Heart right ventricle (tissue), 16 donors: Measurements from ENCODE around the gene HPCAL1. TPM values are rescaled to one million over a fixed set of nuclear protein-coding genes. Genes with fewer than 3 reads are reported as not detected.

ENCODE experiments used
- ATAC-seq, 8 donors: fragments of 200-7000 bp; cut with Tn5 transposase; one replicate each; pipeline ENCODE4 v1.9.1; 2020; ENCODE audit warnings: mild to moderate bottlenecking in 8 of 8, moderate library complexity in 8 of 8, moderate number of reproducible peaks in 1 of 8
- DNase-seq, 2 donors: peaks; one replicate each; pipeline ENCODE4 v3.0.0-alpha.2; 2020
- H3K27ac ChIP-seq, 10 donors: fragments of 200-600 bp; sonication (generic) in 2 of 10; one replicate each; pipeline versions ENCODE4 v1.5.0 to v1.8.0; 2020 to 2022; ENCODE audit warnings: mild to moderate bottlenecking in 3 of 10
- H3K27me3 ChIP-seq, 7 donors: fragments of 200-600 bp; one replicate each; pipeline ENCODE4 v1.8.0; 2021 to 2022; ENCODE audit warnings: mild to moderate bottlenecking in 2 of 7
- H3K36me3 ChIP-seq, 9 donors: fragments of 200-600 bp; sonication (generic) in 1 of 9; one replicate each; pipeline versions ENCODE4 v1.5.0 to v1.8.0; 2020 to 2022; ENCODE audit warnings: mild to moderate bottlenecking in 2 of 9
- H3K4me1 ChIP-seq, 9 donors: fragments of 200-600 bp; sonication (generic) in 1 of 9; one replicate each; pipeline versions ENCODE4 v1.5.0 to v1.8.0; 2020 to 2022; ENCODE audit warnings: mild to moderate bottlenecking in 4 of 9
- H3K4me3 ChIP-seq, 10 donors: fragments of 200-600 bp; sonication (generic) in 2 of 10; one replicate each; pipeline versions ENCODE4 v1.5.0 to v1.8.0; 2020 to 2022; ENCODE audit warnings: mild to moderate bottlenecking in 7 of 10, moderate library complexity in 2 of 10
- H3K9me3 ChIP-seq, 11 donors: fragments of 200-600 bp in 10 of 11; sonication (generic) in 2 of 11; one replicate each; pipeline versions ENCODE4 v1.5.0 to v1.8.0; 2013 to 2022; ENCODE audit warnings: mild to moderate bottlenecking in 2 of 11, control low read depth in 1 of 11, moderate library complexity in 1 of 11
- WGBS, 2 donors: extraction: QIAGEN DNeasy Blood & Tissue Kit; methylation state at CpG; one replicate each; pipeline ENCODE4 v1.1.7; 2013; ENCODE audit warnings: inconsistent platforms in 1 of 2; 5-methylcytosine and 5-hydroxymethylcytosine counted together
- intact Hi-C, 10 donors: fragments of 100-400 bp; cut with DNase I; formaldehyde crosslinking; loops; one replicate each; pipeline versions ENCODE4 v1.11.1 to v1.14.2; 2022
- polyA plus RNA-seq, 2 donors: library from polyadenylated mRNA; stranded (reverse); fragments of 200-250 nt; gene quantifications; one replicate each; pipeline ENCODE4 v1.2.3, GENCODE V29; 2013
- total RNA-seq, 10 donors: library from RNA; stranded (reverse); fragmentation: NEBNext Ultra II Directional in 3 of 10; extraction: Animal tissue kit (Norgen Biotek cat#: 25700) in 3 of 10; gene quantifications; one replicate each; pipeline versions ENCODE4 v1.2.1 to v1.2.4, GENCODE V29; 2021 to 2023
- TF ChIP-seq, protein P1 (sequence below), 9 donors: fragments of 200-600 bp; sonication (generic) in 2 of 9; IDR thresholded peaks; one replicate each; pipeline versions ENCODE4 v1.5.0 to v1.8.0; 2021 to 2022; ENCODE audit warnings: antibody characterized with exemption in 9 of 9, mild to moderate bottlenecking in 5 of 9, moderate library complexity in 1 of 9
- donor health status: Arrhythmogenic right ventricular cardiomyopathy.
- donor health status: ischemic (EF 13 %, LVEDD 7.1; RV severe dilation, severe dysfunction).
- donor health status: healthy with polysubstance abuse.
- donor health status: DM: no; HTN: yes; CAD: no.
- donor health status: DM: no; HTN: no; CAD: no.
- donor health status: ischemic (EF 25% LVEDD 6.9; RV normal size, moderate dysfunction).
- donor health status: ischemic (EF 25% LVEDD 5.7; RV mildly dilated, moderate dysfunction).
- donor health status: healthy.
- donor health status: DM: yes; HTN: yes; CAD: no.
- donor health status: Ischemic cardiomyopathy.
- donor health status: ischemic (EF 35%, LVEDD 5.7; RV mildly dilated, moderate dysfunction).
- donor health status: nonischemic (EF 11% LVEDD 7.7; RV severe dilation, severe dysfunction).
- donor health status: DM: yes; HTN: yes; CAD: no.
- donor health status: PGD.
- donor health status: ischemic (EF 29% LVEDD 5.4; RV normal size, mild dysfunction).
- donor health status: nonischemic (EF 23%, LVEDD 6.1; RV moderate dilation, normal function).

The HPCAL1 gene
- total and polyA plus RNA-seq, 12 donors = 15.8 to 49.2 (median 27.5) TPM

DNA sequence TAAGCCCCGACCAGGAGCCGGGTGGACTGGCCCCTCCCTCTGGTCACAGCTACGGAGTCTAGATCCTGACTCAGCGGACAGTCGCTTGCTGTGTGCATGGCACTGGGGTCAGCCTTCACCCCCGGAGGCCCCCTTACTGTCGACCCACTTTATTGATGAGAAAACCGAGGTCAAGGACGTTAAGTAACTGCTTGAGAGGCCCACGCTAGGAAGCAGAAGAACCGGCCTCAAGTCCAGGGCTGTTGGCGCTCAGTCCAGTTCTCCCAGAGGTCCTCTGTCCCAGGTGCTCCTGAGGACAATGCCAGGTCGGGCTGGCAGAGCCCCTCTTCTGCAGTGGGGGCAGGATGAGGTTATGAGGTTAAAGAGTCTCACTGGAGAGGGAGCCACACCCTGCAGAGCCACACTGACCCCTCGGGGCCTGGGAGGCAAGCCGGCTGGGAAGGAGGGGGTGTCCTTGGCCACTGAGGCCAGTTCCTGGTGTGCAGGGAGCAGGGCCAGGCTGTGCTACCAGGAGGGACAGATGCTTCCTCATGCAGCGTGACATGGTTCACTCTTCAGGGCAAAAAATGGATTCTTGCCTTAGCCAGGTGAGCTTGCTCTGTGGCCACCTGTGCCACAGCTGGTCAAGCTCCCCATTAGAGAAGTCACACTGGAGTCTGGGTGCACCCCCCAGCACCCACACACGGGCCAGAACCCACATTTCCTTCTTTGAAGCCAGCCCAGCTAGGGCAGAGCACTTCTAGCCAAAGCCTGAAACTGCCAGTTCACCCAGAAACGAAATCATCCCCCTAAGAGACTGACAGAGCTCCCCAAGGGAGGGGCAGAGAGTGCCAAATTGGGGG lies 47.3 kb upstream of the HPCAL1 start:
- intact Hi-C loops = no loop called here
- H3K36me3 ChIP-seq = no peaks in the 10 kb centered on the region
- DNase-seq = no peak
- WGBS, 2 donors = 81 to 85% methylated on average over 18 of the region's 18 CpGs
- TF ChIP-seq, protein P1, sequence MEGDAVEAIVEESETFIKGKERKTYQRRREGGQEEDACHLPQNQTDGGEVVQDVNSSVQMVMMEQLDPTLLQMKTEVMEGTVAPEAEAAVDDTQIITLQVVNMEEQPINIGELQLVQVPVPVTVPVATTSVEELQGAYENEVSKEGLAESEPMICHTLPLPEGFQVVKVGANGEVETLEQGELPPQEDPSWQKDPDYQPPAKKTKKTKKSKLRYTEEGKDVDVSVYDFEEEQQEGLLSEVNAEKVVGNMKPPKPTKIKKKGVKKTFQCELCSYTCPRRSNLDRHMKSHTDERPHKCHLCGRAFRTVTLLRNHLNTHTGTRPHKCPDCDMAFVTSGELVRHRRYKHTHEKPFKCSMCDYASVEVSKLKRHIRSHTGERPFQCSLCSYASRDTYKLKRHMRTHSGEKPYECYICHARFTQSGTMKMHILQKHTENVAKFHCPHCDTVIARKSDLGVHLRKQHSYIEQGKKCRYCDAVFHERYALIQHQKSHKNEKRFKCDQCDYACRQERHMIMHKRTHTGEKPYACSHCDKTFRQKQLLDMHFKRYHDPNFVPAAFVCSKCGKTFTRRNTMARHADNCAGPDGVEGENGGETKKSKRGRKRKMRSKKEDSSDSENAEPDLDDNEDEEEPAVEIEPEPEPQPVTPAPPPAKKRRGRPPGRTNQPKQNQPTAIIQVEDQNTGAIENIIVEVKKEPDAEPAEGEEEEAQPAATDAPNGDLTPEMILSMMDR (IDR thresholded peaks at IDR 0.05) = no peak
- H3K9me3 ChIP-seq = peaks cover 0 to 8% (median 5%) of the 10 kb centered on the region in 11 donors
- no peaks in the 10 kb centered on the region for H3K4me1 ChIP-seq
- H3K27me3 ChIP-seq = no peaks in the 10 kb centered on the region
- no peak overlapping the region for H3K27ac ChIP-seq
- ATAC-seq = no peak
- H3K4me3 ChIP-seq = no peak overlapping the region

DNA sequence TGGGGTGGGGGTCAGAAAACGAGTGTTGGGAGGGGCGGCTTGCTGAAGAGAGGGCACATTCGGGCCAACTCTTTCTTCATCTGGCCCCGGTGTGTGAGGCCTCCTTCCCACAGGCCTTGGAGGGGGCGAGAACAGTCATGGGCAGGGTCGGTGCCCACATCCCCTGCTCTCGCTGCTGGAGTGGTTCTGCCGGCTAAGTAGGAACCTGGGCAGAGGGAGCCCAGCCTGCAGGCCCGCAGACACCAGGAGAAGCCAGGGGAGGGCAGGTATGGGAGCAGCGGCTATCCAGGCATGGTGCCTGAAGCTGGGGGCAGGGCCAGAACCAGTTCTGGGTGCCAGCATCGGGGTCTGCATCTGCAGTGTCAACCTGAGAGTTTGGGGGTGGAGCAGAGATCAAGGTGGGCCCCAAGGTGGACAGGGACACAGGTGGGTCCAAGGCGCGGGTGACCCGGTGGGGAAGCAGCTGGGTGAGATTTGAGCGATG lies 46.6 kb upstream of the HPCAL1 start:
- Histone ChIP-seq H3K27ac (no peak overlapping the region), H3K27me3 (no peaks in the 10 kb centered on the region), H3K4me1 (no peaks in the 10 kb centered on the region), H3K4me3 (no peak overlapping the region), H3K36me3 (no peaks in the 10 kb centered on the region), H3K9me3 (peaks cover 0 to under 1% (median 0%) of the 10 kb centered on the region in 11 donors)
- WGBS, 2 donors = 81 to 86% methylated on average over 15 of the region's 15 CpGs
- TF ChIP-seq, protein P1 (IDR thresholded peaks at IDR 0.05) = no peak
- ATAC-seq (no peak), DNase-seq (no peak)
- intact Hi-C loops = no loop called here

DNA sequence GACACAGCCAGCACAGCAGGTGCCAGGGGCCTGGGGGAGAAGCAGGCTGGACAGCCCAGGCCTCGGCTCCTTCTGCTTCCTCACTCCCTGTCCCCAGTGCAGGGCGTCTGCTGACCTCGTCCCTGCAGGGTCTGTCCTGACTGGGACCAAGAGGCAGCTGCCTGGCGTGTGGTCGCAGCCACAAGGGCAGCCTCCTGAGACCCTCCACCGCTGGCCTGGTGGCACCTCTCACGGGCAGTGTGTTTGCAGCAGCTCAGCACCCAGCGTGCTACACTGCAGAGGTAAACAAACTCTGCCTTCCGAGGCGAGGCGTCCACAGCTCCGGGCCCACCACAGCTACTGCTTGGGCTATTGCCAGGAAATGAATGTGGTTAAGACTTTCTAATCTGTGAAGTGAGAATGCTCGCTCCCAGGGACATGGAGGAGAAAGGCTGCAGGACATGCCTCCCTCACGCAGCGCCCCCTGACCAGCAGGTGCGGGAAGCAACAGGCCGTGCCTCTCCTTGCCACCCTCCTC lies 46.1 kb upstream of the HPCAL1 start:
- WGBS, 2 donors = 81 to 84% methylated on average over 17 of the region's 17 CpGs
- H3K27ac ChIP-seq = no peak overlapping the region
- H3K27me3 ChIP-seq = no peaks in the 10 kb centered on the region
- TF ChIP-seq, protein P1 (IDR thresholded peaks at IDR 0.05) = no peak
- intact Hi-C loops = no loop called here
- H3K4me1 ChIP-seq = no peaks in the 10 kb centered on the region
- DNase-seq (no peak), ATAC-seq (no peak)
- H3K4me3 ChIP-seq = no peak overlapping the region
- no peaks in the 10 kb centered on the region for H3K36me3 ChIP-seq
- no peaks in the 10 kb centered on the region for H3K9me3 ChIP-seq

DNA sequence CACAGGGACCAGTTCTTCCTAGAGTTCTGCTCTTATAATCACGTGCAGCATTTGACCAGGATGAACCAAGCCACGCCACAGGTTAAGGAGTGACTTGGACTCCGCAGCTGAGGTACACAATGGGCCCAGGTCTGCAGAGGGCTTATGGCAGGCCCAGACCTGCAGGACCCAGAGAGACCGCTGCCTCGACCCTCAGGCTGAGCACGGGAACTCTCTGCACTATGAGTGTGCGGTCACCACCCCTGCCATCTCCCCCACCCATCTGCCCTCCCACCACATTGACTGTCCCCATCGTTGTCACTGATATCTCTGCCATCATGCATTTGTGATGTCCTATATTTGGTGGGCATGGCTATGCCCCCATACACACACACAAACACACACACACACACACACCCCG lies 45.7 kb upstream of the HPCAL1 start:
- no peak overlapping the region for H3K27ac ChIP-seq
- H3K36me3 ChIP-seq = no peaks in the 10 kb centered on the region
- no peak overlapping the region for H3K4me3 ChIP-seq
- H3K9me3 ChIP-seq = no peaks in the 10 kb centered on the region
- intact Hi-C loops = no loop called here
- no peak for ATAC-seq
- WGBS, 2 donors = 94 to 95% methylated on average over 9 of the region's 9 CpGs
- no peaks in the 10 kb centered on the region for H3K4me1 ChIP-seq
- no peak for DNase-seq
- H3K27me3 ChIP-seq = no peaks in the 10 kb centered on the region
- TF ChIP-seq, protein P1 (IDR thresholded peaks at IDR 0.05) = no peak
